ENCODE measurements around the gene SHF.

Gene SHF

GRCh38 chr15:45123397-45123796 is 64.4 kb downstream of the SHF start:
- DNase-seq, result no peak

GRCh38 chr15:45122719-45123118 is 65.0 kb downstream of the SHF start:
- no peak for DNase-seq

- no peak for DNase-seq
Measured at GRCh38 chr15:45121706-45122417, 65.9 kb downstream of the SHF start.

- no peak for DNase-seq
Measured at GRCh38 chr15:45121020-45121419, 66.7 kb downstream of the SHF start.

- no peak for DNase-seq
Measured at GRCh38 chr15:45120081-45120972, 67.4 kb downstream of the SHF start.

- DNase-seq, result no peak
Measured at GRCh38 chr15:45118996-45119395, 68.8 kb downstream of the SHF start.

GRCh38 chr15:45118131-45118588 is 69.6 kb downstream of the SHF start:
- DNase-seq, result peak; percentile 91

- DNase-seq, result peak; percentile 28
Measured at GRCh38 chr15:45117308-45118130, 70.2 kb downstream of the SHF start.
